HL-60 (cell line): ENCODE results near the gene PAK3.

Experiments
- CTCF ChIP-seq: IDR thresholded peaks from one replicate; pipeline ENCODE4 v1.5.1; 2011; ENCODE audit warnings: low read length, control low read depth, inconsistent platforms; ENCODE audit not compliant: insufficient read depth
- POLR2AphosphoS5 ChIP-seq: IDR thresholded peaks from 2 replicates; pipeline ENCODE4 v1.6.1; 2012; ENCODE audit warnings: low read depth
- REST ChIP-seq: IDR thresholded peaks from 2 replicates; pipeline ENCODE4 v1.6.1; 2012; ENCODE audit warnings: low read depth; ENCODE audit not compliant: insufficient replicate concordance
- SPI1 ChIP-seq: IDR thresholded peaks from 2 replicates; pipeline ENCODE4 v1.6.1; 2012; ENCODE audit warnings: low read depth, mild to moderate bottlenecking, borderline replicate concordance

DNA sequence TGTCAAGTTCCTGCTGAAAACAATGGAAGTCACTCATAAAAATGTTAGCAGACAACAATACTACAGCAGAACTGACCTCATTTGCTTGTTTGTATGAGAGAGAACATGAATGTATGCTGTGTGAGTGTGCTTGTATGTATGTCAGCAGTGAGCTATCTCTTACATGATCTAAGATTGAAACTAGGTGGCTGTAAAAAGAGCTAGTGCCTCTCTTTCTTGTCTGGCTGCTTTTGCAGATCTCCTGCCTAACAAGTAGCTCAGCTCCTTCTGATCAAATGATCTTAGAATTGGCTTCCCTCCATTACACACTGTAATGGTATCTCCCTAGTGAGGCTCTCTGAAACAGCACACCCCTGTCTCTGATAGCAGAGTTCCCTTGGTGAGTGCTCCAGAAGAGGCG is 20.7 kb downstream of the PAK3 start:
- TF ChIP-seq CTCF: no peak
- no peak for TF ChIP-seq REST
- TF ChIP-seq POLR2AphosphoS5: no peak
- TF ChIP-seq SPI1: no peak
